AG04450 (cell line): ENCODE measurements around the gene OST4. TPM values are rescaled to one million over a fixed set of nuclear protein-coding genes. Genes with fewer than 3 reads are reported as not detected.
A peak's percentile ranks its signal among the peaks of the same experiment; 100 is the strongest.

Experiments
- CTCF ChIA-PET: fragments of 300-600, 350-600 bp; formaldehyde crosslinking; extraction: SDS; loops from one replicate; lab custom pipeline; 2022; ENCODE audit warnings: antibody characterized with exemption, inconsistent platforms; lab: Charles Lee
- POLR2A ChIA-PET: fragments of 350-600 bp; formaldehyde crosslinking; extraction: SDS; loops from one replicate; lab custom pipeline; 2021; ENCODE audit warnings: antibody characterized with exemption, inconsistent platforms; lab: Yijun Ruan, JAX
- DNase-seq: peaks from one replicate; pipeline ENCODE4 v3.0.0-alpha.2; 2011; ENCODE audit warnings: low read depth, low spot score
- H3K27ac ChIP-seq: one replicate; pipeline ENCODE4 v1.5.1; 2012; ENCODE audit warnings: low read depth, low read length, control low read depth
- H3K27me3 ChIP-seq: one replicate; pipeline ENCODE4 v1.6.0; 2012; ENCODE audit warnings: low read length; ENCODE audit not compliant: control insufficient read depth, insufficient read depth
- H3K4me3 ChIP-seq: 2 replicates; pipeline ENCODE4 v1.5.1; 2011; ENCODE audit warnings: mild to moderate bottlenecking, low read depth, low read length, control low read depth
- H3K9me3 ChIP-seq: 2 replicates; pipeline ENCODE4 v1.5.1; 2012; ENCODE audit warnings: low read length; ENCODE audit not compliant: control insufficient read depth, insufficient read depth
- CTCF ChIP-seq: IDR thresholded peaks from 2 replicates; pipeline ENCODE4 v1.5.1; 2011; ENCODE audit warnings: low read depth, low read length, control low read depth, inconsistent platforms
- polyA plus RNA-seq: library from polyadenylated mRNA; depleted of rRNA; stranded (reverse); fragments of >200 nt; gene quantifications from 2 replicates; pipeline ENCODE4 v1.2.3, GENCODE V29; 2011; rRNA removed

The OST4 gene
- polyA plus RNA-seq, 1 experiment = 679 TPM

- ChIA-PET CTCF (interaction anchor here (0.6 kb wide), 1 partner anchor 11 kb away, joined by 3 read pairs; no protein-coding TSS in a partner anchor), POLR2A (no interaction called here)
- Histone ChIP-seq H3K4me3 (no peak overlapping the region), H3K9me3 (no peaks in the 10 kb centered on the region), H3K27ac (no peak overlapping the region), H3K27me3 (no peaks in the 10 kb centered on the region)
- DNase-seq = no peak
- TF ChIP-seq CTCF = no peak
These were observed 47.7 kb downstream of the OST4 start for GRCh38 chr2:27023740-27024139.

- ChIA-PET CTCF (interaction anchor here (1.0 kb wide), 1 partner anchor 60 kb away, joined by 3 read pairs; no protein-coding TSS in a partner anchor), POLR2A (no interaction called here)
- no peak for TF ChIP-seq CTCF
- H3K27me3 ChIP-seq = no peaks in the 10 kb centered on the region
- peak overlapping the region; percentile 11 for H3K27ac ChIP-seq
- H3K4me3 ChIP-seq = no peak overlapping the region
- H3K9me3 ChIP-seq = no peaks in the 10 kb centered on the region
- DNase-seq = no peak
These were observed 50.0 kb downstream of the OST4 start for GRCh38 chr2:27021253-27022049.

Other genes starting within 250 kb of the OST4 start
- not detected in 2 replicates for gene DPYSL5, start 223.5 kb downstream of the OST4 start, polyA plus RNA-seq
- 16.4 and 16.8 TPM in 2 replicates for gene MAPRE3, start 101.0 kb downstream of the OST4 start, polyA plus RNA-seq
- 121 and 145 TPM in 2 replicates for gene TMEM214, start 38.7 kb downstream of the OST4 start, polyA plus RNA-seq
- 40.9 and 41.6 TPM in 2 replicates for gene AGBL5, start 20.0 kb downstream of the OST4 start, polyA plus RNA-seq
- 68.3 and 96.0 TPM in 2 replicates for gene EMILIN1, start 7.0 kb upstream of the OST4 start, polyA plus RNA-seq
- gene KHK, start 15.1 kb upstream of the OST4 start, polyA plus RNA-seq = 0.37 and 0.79 TPM in 2 replicates
- 0.71 and 0.74 TPM in 2 replicates for gene CGREF1, start 47.5 kb upstream of the OST4 start, polyA plus RNA-seq
- gene ABHD1, start 52.2 kb upstream of the OST4 start, polyA plus RNA-seq = 0.10 TPM in 1 of 2 replicates, not detected in the other
- 44.9 and 57.3 TPM in 2 replicates for gene PREB, start 63.0 kb upstream of the OST4 start, polyA plus RNA-seq
- not detected in 2 replicates for gene PRR30, start 67.8 kb upstream of the OST4 start, polyA plus RNA-seq
- gene TCF23, start 77.3 kb upstream of the OST4 start, polyA plus RNA-seq = not detected in 2 replicates
- 219 and 233 TPM in 2 replicates for gene ATRAID, start 140.4 kb upstream of the OST4 start, polyA plus RNA-seq
- gene SLC5A6, start 140.6 kb upstream of the OST4 start, polyA plus RNA-seq = 22.0 and 23.2 TPM in 2 replicates
- gene CAD, start 145.7 kb upstream of the OST4 start, polyA plus RNA-seq = 17.8 and 23.4 TPM in 2 replicates
- 0.04 and 0.07 TPM in 2 replicates for gene SLC30A3, start 191.4 kb upstream of the OST4 start, polyA plus RNA-seq
- gene DNAJC5G, start 203.8 kb upstream of the OST4 start, polyA plus RNA-seq = not detected in 2 replicates
- gene TRIM54, start 210.8 kb upstream of the OST4 start, polyA plus RNA-seq = 0.05 TPM in 1 of 2 replicates, not detected in the other
- 0.40 TPM in 1 of 2 replicates, not detected in the other for gene UCN, start 236.8 kb upstream of the OST4 start, polyA plus RNA-seq